WTC11 (cell line): ENCODE results near the gene NPSR1.

Source experiments
- TF ChIP-seq, protein P1 (sequence below): sonication (generic); formaldehyde crosslinking; IDR thresholded peaks from 2 replicates; pipeline ENCODE4 v1.8.1; 2022; ENCODE audit warnings: mild to moderate bottlenecking, missing genetic modification reagents, moderate library complexity, borderline replicate concordance
- TF ChIP-seq, protein P2 (sequence below): fragments of 200-600 bp; IDR thresholded peaks from 2 replicates; pipeline ENCODE4 v1.8.0; 2022; ENCODE audit warnings: antibody characterized with exemption

DNA sequence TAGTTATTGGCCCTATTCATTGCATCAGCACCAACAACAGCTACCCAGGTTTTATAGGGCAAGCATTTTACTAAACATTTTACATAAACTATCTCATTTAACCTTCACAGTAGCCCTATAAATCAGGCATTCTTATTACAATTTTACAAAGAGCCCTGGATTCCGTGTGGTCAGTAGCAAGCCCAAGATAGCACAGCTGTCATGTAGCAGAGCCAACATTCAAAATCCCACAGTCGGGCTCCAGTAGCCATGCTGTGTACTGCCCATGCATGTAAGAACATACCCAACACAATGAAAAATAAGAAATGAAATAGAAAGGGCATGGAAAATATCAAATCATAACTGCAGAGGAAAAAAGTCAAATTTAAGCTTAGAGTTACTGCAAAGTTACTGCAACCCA lies 102.3 kb downstream of the NPSR1 start:
- TF ChIP-seq, protein P1, sequence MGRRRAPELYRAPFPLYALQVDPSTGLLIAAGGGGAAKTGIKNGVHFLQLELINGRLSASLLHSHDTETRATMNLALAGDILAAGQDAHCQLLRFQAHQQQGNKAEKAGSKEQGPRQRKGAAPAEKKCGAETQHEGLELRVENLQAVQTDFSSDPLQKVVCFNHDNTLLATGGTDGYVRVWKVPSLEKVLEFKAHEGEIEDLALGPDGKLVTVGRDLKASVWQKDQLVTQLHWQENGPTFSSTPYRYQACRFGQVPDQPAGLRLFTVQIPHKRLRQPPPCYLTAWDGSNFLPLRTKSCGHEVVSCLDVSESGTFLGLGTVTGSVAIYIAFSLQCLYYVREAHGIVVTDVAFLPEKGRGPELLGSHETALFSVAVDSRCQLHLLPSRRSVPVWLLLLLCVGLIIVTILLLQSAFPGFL (CRISPR knock-in tag) = no peak
- TF ChIP-seq, protein P2, sequence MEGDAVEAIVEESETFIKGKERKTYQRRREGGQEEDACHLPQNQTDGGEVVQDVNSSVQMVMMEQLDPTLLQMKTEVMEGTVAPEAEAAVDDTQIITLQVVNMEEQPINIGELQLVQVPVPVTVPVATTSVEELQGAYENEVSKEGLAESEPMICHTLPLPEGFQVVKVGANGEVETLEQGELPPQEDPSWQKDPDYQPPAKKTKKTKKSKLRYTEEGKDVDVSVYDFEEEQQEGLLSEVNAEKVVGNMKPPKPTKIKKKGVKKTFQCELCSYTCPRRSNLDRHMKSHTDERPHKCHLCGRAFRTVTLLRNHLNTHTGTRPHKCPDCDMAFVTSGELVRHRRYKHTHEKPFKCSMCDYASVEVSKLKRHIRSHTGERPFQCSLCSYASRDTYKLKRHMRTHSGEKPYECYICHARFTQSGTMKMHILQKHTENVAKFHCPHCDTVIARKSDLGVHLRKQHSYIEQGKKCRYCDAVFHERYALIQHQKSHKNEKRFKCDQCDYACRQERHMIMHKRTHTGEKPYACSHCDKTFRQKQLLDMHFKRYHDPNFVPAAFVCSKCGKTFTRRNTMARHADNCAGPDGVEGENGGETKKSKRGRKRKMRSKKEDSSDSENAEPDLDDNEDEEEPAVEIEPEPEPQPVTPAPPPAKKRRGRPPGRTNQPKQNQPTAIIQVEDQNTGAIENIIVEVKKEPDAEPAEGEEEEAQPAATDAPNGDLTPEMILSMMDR = no peak
